Measurements from ENCODE around the gene CYP4F8.

DNA sequence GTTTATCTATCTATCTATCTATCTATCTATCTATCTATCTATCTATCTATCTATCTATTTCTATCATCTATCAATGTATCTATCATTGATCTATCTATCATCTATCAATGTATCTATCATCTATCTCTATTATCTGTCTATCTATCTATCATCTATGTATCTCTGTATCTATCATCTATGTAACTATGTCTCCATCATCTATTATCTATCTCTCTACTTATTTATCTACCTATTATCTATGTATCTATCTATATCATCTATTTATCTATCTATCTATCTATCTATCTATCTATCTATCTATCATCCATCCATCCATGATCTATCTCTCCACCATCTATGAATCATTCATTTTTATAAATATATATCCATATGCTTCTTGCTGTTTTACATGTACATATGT lies 41.4 kb downstream of the CYP4F8 start:
- TF ChIP-seq SIN3A (IDR thresholded peaks at IDR 0.05; ENCODE audit: borderline replicate concordance, insufficient read depth, low read length) (no peak), REST (IDR thresholded peaks at IDR 0.05; ENCODE audit: insufficient read depth in 1 of 2, low read depth in 2 of 2, low read length in 2 of 2) (no peak), POLR2AphosphoS5 (IDR thresholded peaks at IDR 0.05; ENCODE audit: low read depth, low read length) (no peak), TAF1 (IDR thresholded peaks at IDR 0.05; ENCODE audit: borderline replicate concordance, insufficient read depth, low read length) (no peak)
